GM12875 (cell line): ENCODE data around the gene ATXN7L1.

Experiments
- H3K4me3 ChIP-seq: one replicate; pipeline ENCODE4 v1.5.1; 2011; ENCODE audit warnings: low read depth, low read length, control low read depth
- TF ChIP-seq, protein P1 (sequence below): IDR thresholded peaks from 2 replicates; pipeline ENCODE4 v1.5.1; 2011; ENCODE audit warnings: low read depth, mild to moderate bottlenecking, control low read depth, inconsistent platforms, low read length, moderate library complexity, borderline replicate concordance; ENCODE audit not compliant: insufficient read depth

The ATXN7L1 gene

DNA sequence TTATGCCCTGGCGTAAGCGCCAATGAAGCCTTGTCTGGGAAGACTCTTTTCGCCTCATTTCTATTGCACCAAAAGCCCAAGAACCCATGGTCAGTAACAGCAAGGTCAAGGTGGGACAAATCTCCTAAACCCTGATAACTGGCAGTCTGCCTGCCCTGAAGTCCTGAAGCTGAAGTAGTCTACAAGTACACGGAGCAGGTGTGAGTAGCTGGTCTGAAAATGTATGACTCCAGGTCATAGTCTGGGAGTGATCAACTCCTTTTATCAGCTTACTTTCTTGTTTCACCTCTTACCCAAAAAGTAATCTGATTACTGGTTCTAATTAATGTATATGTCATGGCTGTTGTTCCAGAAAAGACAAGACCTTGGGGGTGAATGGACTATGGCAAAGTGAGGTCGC, 187.8 kb downstream of the ATXN7L1 start:
- TF ChIP-seq, protein P1, sequence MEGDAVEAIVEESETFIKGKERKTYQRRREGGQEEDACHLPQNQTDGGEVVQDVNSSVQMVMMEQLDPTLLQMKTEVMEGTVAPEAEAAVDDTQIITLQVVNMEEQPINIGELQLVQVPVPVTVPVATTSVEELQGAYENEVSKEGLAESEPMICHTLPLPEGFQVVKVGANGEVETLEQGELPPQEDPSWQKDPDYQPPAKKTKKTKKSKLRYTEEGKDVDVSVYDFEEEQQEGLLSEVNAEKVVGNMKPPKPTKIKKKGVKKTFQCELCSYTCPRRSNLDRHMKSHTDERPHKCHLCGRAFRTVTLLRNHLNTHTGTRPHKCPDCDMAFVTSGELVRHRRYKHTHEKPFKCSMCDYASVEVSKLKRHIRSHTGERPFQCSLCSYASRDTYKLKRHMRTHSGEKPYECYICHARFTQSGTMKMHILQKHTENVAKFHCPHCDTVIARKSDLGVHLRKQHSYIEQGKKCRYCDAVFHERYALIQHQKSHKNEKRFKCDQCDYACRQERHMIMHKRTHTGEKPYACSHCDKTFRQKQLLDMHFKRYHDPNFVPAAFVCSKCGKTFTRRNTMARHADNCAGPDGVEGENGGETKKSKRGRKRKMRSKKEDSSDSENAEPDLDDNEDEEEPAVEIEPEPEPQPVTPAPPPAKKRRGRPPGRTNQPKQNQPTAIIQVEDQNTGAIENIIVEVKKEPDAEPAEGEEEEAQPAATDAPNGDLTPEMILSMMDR = no peak
- no peak overlapping the region for H3K4me3 ChIP-seq

DNA sequence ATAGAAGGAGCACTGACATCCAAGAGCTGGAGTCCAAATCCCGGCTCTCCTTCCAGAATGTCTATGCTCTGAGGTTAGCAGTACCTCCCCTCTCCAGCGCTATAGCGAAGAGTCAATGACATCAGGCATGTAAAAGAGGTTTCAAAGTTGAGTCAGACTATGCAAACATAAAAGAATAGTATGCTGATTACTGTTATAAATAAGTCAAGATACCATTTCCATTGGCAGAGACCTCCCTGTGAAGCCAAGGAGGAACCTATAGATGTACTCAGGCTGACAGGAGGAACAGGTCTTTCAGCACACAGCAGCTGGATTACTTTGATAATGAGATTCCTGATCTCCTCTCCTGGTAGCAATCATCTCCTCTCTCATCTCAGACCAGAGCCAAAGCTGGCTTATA, 191.2 kb downstream of the ATXN7L1 start:
- TF ChIP-seq, protein P1 = no peak
- H3K4me3 ChIP-seq = no peak overlapping the region

DNA sequence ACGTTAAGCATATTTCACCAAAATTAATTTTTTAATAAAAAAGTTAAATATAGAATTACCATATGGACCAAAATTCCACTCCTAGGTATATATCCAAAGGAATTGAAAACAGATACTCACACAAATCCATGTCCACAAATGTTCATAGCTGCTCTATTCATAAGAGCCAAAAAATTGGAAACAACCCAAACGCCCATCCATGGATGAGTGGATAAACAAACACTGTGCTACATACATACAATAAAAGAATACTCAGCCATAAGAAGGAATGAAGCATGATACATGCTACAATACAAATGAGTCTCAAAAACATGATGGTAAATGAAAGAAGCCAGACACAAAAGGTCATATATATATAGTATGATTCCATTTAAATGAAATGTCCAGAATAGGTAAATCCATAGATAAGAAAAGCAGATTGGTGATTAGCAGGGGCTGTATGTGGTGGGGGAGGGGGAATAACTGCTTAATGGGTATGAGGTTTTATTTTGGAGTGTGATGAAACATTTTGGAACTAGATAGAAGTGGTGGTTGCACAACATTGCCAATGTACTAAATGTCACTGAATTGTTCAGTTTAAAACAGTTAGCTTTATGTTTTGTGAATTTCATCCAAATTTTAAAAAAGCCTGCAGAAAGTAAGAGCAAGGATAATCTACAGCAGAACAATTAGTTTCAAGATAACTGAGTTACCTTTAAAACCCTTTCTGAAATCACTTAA, 193.9 kb downstream of the ATXN7L1 start:
- no peak overlapping the region for H3K4me3 ChIP-seq
- TF ChIP-seq, protein P1 = no peak

DNA sequence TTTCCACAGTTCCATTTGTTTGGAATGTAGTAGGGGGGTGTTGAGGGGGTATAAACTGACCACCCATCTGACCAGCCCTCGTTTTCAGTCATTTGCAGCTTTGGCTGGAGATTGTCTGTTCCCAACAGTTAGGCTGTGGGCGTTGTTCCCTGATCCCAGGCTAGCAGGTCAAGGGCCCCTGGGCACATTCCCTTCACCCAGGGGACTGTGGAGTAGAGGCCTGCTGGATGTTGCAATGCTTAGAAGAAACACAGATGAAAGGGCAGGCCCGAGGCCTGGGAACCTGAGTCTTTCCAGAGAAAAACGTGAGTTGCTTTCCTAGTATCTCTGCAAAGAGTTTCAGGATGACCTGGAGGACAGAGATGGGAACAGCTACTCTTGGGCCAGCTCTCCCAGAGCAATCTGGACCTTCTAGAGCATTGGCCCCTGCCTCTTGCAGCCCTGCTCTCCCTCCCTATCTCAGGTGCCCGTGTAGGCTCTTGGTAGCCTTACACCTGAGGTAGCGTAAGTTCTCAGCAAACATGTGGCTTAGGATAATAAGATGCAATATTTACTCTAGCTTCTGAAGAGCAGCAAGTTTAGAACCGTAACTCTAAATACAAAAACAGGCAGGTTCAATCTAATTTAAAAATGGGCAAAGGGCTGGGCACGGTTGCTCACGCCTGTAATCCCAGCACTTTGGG, 195.8 kb downstream of the ATXN7L1 start:
- no peak overlapping the region for H3K4me3 ChIP-seq

DNA sequence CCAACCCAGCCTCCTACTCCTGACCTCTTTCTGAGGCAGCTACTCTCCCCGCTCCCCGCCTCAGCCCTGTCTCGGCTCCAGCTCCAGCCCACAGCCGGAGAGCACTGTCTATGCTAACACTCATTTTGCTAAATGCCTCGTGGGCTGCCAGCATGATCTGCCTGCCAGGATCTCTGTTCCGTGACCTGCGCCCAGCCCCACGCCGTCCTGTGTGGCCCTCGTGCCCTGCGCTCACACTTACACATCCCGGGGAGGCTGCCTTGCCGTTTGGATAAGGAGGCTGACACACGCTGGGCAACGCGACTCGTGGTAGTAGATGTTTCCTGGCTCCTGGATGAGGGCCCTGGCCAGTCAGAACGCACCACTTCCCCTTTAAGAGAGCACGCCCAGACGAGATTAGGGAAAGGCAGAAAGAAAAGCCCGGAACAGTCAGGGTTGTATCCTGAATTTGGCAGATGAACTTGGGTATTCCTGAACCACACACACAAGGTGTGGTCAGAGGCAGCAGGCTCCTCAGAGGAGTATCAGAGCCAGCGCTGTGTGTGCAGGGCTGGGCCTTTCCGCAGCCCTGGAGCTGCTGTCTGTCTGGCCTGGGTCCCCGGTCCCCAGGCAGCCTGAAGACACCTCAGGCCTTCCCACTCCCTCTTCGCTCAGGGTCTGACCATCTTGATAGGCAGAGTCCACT, 197.4 kb downstream of the ATXN7L1 start:
- peak overlapping the region; percentile 44 for H3K4me3 ChIP-seq
- TF ChIP-seq, protein P1 = no peak

More for the DNA sequence above, 195.8 kb downstream of the ATXN7L1 start:
- TF ChIP-seq, protein P1 = no peak

DNA sequence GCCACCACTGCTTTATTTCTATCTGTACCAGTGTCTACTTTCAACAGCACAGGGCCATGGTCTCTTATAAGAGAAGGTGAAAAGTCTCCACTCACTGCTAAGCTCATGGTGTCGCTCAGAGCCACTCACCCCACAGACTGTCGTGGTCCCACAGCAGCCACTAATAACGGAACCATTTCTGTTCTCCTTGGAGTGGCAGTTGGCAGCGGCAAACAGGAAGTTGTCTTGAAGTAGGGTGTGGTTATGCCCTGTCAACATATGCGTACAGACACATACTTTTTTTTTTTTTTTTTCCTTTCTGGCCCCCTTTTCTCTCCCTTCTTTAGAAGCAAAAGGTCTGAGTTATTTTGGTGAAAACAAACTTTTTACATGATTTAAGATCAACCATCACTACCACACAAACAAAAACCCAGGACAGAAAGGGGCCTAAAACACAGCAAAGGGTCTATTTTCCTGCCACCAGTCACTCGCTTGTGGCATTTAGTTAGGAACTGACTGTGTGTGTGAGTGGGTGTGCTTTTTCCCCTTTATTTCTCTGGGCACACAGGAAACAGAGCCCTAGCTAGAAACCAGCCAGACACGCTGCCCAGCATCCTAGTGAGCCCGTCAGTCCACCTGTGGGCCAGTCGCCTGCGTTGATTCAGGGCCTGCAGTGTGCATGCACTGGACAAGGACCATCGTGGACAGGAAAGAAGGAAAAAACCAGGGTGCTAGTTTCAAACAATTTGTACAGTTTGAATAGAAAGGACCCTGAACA, 198.4 kb downstream of the ATXN7L1 start:
- TF ChIP-seq, protein P1 = no peak
- peak overlapping the region; percentile 44 for H3K4me3 ChIP-seq
